UCSD-AML1 (cell line): Measurements from ENCODE around the gene SLC22A7.

Experiments
- DNase-seq: peaks from one replicate; lab custom pipeline; 2025; ENCODE audit not compliant: unreplicated experiment; lab: John Stamatoyannopoulos, UW

Gene SLC22A7

DNA sequence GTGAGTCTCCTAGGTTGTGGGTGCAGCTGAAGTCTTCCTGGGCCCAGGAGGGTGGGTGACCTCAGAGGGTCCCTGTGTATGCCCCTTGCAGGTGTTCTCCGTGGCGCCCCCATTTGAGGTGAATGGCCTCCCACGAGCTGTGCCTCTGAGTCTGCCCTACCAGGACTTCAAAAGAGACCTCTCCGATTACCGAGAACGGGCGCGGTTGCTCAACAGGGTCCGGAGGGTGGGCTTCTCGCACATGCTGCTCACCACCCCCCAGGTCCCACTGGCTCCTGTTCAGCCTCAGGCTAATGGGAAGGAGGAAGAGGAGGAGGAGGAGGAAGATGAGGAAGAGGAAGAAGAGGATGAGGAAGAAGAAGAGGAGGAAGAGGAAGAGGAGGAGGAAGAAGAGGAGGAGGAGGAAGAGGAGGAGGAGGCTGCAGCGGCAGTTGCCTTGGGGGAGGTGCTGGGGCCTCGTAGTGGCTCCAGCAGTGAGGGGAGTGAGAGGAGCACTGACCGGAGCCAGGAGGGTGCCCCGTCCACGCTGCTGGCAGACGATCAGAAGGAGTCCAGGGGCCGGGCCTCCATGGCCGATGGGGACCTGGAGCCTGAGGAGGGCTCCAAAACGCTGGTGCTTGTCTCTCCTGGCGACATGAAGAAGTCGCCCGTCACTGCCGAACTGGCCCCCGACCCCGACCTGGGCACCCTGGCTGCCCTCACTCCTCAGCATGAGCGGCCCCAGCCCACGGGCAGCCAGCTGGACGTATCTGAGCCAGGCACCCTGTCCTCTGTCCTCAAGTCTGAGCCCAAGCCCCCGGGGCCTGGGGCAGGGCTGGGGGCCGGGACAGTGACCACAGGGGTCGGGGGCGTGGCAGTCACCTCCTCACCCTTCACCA is 15.2 kb upstream of the SLC22A7 start:
- no peak for DNase-seq

DNA sequence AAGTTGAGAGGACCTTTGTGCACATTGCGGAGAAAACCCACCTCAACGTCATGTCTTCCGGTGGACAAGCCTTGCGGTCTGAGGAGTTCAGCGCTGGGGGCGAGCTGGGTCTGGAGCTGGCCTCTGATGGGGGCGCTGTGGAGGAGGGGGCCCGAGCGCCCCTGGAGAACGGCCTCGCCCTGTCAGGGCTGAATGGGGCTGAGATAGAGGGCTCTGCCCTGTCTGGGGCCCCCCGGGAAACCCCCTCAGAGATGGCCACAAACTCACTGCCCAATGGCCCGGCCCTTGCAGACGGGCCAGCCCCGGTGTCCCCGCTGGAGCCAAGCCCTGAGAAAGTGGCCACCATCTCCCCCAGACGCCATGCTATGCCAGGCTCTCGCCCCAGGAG is 14.6 kb upstream of the SLC22A7 start:
- no peak for DNase-seq

DNA sequence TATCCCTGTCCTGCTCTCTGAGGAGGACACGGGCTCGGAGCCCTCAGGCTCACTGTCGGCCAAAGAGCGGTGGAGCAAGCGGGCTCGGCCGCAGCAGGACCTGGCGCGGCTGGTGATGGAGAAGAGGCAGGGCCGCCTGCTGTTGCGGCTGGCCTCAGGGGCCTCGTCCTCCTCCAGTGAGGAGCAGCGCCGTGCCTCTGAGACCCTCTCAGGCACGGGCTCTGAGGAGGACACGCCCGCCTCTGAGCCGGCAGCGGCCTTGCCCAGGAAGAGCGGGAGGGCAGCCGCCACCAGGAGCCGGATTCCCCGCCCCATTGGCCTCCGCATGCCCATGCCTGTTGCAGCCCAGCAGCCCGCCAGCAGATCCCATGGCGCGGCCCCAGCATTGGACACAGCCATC is 14.2 kb upstream of the SLC22A7 start:
- no peak for DNase-seq

DNA sequence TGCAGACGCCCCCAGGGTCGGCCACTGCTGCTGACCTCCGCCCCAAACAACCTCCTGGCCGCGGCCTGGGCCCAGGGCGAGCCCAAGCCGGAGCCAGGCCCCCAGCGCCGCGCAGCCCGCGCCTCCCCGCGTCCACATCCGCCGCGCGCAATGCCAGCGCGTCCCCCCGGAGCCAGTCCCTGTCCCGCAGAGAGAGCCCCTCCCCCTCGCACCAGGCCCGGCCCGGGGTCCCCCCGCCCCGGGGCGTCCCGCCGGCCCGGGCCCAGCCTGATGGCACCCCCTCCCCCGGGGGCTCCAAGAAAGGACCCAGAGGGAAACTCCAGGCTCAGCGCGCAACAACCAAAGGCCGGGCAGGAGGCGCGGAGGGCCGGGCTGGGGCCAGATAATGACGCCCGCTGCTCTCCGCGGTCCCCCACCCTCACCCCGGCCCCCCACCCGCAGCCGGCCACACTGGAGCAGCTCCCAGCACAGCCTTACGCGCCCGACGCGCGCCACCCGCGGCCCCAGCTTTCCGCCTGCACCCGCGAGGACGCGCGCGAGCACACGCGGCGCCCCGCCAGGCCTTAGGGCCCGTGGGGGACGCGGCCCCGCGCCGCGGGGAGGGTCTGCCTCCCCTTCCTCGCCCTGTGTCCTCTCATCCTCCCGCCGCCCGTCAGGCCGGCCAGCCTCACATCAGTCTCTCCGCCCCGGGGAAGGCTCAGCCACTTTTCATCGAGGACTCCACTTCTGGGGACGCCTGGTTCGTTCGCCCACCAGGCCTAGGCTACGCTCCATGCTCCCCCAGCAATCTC is 12.9 kb upstream of the SLC22A7 start:
- no peak for DNase-seq

DNA sequence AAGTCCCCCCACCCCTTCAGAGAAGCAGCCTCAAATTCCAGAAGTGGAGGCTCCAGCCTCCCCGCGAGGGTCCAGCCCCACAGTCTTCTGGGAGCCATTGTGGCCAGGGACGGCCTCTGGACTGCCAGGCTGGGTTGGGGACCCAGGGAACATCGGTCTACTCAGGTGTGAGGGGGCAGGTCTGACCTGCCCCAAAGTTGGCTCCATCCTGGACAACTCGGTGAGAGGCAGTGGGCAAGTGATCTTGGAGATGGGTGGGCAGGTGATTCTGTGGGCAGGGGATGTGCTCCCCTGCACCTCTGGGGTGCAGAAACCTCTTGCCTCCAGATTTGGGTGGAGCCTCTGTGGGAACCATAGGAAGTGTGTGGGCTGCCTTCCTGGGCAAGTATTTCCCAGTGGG is 12.2 kb upstream of the SLC22A7 start:
- no peak for DNase-seq

DNA sequence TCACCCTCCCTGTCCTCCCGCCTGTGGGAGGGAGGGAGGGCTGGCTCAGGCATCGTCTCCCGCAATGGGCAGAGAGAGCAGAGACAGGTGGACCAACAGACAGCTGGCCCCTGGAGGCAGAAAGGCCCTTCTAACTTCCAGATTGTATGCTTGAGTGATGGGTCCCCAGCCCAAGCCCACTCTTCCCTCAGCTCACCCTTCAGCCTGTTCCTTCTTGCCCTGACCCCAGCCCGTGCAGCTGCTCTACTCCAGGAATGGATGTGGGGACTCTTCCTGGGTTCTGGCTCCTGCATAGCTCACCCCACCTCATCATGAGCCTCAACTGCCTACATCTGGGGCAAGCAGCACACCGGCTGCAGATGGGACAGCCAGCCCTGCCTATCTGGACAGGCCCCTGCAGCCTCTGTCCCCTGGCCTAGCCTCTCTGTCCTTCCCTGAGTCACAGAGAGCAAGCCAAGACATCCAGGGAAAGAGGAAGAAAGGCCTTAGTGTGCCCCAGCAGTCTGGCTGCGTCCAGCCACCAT is 11.5 kb upstream of the SLC22A7 start:
- no peak for DNase-seq

DNA sequence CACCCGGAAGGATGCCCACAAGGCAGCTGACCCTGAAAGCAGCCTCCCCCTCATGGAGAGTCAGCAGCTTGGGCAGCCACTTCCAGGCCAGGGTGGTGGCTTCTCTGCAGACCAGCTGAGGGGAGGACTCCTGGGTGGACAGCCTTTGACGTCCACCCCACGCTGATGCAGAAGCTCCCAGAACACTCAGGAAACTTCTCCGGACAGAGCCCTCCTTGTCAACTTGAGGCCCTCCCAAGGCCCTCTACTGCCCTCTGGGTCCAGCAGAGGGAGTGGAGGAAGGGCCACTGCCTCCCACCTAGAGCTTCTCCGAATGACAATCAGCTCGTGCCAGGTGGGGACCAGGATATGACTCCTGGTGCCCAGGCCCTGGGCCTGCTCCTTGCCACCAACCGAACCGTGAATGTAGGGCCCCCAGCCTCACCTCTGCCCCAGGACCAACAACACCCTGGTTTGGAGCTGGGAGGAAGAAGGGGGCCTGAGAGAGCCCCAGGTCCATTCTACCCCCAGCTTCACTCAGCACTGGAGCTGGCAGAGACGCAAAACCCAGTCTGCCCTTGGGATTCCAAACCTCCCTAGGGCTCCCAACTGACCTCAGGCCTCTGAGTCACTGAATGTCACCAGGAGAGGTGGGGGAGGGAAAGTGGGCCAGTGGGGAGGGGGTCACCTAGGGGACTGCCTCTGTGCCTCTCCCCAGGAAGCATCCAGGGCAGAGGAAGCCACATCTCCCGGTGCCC is 10.9 kb upstream of the SLC22A7 start:
- peak; percentile 28 for DNase-seq

DNA sequence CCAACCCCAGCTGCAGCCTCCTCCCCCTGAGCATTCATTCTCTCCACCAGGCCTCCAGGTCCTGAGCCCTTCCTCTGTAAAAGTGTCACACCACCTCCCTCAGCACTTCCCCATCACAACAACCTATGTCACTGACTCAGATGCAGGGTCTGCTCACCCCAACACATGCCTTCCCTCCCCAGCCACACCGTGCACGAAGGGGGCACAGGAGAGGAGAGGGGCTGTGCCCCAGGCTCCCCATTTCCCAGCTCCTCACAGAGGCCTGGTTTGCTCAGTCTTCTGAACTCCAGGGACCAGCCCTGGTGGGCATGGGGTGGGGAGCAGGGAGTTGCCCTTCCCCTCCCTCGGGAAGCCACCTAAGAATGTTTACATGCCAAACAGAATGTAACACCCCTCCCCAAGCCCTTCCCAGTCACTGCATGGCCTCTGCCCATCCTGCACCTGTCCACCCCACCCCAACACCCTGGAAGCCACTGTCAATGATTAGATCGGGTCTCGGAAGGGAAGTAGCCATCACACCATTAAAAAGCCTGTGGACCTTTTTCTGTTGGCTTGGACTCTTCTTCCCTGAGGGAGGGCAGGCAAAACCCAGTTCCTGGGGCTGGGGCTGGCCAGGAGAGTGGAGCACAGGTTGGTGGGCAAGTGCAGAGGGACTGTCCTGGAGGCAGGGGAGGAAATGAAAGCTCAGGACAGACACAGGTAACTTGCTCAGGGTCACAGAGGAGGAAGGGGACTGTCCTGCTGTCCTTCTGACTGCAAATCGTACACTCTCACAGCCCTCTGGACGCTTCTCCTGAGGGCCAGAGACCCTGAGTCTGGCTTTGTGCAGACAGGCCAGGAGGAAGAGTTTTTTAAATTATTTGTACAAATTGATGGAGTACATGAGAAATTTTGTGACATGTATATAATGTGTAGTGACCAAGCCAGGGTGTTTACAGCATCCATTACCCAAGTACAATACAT is 10.1 kb upstream of the SLC22A7 start:
- DNase-seq, result no peak

DNA sequence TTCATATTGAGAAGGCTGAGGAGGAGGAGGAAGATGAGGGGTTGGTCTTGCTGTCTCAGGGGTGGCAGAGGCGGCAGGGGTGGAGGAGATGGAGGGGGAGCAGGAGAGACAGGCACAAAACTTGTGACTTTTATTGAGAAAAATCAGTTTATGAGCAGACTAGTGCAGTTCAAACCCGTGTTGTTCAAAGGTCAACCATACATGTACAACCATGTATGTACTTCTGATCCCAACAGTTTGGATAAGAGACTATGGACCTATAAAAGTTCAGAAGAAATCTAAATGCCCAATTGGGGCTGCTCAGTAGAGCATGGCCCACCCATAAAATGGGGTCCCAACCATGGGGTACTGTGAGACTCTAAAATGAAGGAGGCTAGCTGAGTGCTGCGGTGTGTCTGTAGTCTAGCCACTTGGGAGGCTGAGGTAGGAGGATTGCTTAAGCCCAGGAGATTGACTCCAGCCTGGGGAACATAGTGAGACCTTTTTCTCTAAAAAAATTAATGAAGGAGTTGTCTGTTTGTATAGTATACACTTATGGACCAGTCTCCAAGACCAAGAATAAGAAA is 7.6 kb upstream of the SLC22A7 start:
- no peak for DNase-seq

DNA sequence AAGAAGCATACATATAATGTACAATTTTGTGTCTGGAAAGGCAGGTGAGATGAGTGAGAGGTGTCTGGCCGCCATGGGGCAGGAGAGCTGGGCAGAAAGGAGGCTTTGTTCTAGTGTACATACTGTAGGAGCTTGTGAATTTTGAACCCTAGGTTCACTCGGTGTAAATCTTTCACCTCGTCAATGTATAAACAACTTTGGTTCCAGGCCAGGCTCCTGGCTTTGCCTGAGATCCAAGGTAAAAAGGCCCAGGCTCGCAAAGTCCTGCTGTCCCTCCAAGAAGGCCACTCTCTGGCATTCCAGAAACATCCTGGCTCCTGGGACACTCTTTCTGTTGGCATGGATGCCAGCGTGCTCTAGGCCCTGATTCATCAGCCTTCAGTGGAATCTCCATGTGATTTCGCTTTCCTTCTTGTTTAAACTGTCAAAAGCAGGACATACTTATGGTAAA is 7.1 kb upstream of the SLC22A7 start:
- no peak for DNase-seq

DNA sequence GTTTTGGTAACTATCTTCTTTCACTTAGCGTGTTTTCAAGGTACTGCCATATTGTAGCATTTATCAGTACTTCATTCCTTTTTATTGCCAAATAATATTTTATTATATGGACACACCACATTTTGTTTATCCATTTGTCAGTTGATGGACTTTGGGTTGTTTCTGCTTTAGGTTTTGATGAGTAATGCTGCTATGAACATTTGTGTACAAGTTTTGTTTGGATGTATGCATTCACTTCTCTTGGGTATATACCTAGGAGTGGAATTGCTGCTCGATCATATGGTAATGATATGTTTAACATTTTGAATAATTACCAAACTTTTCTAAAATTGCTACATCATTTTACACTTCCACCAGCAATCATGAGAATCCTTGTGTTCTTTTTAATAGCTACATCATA is 6.4 kb upstream of the SLC22A7 start:
- no peak for DNase-seq

DNA sequence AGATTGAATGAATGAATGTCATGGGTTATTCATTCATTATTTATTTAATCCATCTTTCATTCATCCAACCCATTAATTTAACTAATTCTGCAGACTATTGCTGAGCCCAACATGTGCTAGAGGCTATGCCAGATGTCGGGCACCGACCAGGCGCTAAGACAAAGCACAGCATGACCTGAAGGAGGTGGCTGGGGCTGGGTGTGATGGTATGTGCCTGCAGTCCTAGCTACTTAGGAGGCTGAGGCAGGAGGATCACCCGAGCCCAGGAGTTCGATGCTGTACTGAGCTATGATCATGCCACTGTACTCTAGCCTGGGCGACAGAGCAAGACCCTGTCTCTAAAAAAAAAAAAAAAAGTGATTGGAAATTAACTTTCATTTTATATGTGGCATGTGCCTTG is 5.7 kb upstream of the SLC22A7 start:
- DNase-seq, result no peak

DNA sequence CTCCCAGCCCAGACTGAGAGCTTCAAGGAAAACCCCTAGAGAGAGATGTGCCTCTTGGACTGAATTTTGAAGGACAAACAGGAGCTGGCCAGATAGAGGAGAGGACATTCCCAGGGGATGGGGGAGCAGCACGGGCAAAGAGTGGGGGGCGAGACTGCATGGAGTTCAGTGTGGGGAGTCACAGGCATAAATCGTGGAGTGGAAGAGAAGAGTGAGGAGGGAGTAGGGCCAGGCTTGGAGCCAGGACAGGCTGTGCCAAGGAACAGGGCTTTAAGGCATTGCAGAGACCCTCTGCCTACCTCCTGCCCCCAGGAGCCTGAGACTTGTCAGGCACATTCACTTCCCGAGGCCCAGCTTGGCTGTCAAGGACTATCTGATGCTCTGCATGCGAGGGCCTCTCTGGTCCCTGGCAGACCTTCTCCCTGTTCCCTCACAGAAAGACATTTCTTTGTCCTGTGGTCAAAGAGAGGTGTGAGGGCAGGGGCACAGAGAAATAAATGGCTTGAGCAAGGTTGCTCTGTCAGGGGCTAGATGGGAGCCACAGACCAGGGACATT is 5.2 kb upstream of the SLC22A7 start:
- DNase-seq, result no peak

DNA sequence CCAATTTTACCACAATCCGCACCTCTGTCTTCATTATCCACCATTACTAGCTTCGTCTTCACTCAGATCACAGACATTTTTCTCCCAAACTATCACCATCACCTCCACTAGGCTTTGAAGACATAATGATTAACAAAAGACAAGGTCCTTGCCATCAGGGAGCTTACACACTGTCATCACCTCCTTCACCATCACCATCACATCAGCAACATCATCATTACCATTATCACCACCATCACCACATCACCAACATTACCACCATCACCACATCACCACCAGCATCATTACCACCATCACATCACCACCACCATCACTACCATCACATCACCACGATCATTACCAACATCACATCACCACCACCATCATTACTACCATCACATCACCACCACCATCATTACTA is 4.4 kb upstream of the SLC22A7 start:
- no peak for DNase-seq

DNA sequence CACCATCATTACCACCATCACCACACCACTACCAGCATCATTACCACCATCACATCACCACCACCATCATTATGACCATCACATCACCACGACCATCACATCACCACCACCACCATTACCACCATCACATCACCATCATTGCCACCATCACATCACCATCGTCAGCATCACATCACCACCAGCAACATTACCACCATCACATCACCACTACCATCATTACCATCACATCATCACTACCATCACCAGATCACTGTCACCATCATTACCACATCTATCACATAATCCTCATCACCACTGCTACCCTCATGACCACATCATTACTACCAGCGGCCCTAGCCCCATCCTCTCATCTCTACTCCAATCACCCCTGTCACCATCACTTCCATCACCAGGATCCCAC is 3.5 kb upstream of the SLC22A7 start:
- DNase-seq, result no peak

DNA sequence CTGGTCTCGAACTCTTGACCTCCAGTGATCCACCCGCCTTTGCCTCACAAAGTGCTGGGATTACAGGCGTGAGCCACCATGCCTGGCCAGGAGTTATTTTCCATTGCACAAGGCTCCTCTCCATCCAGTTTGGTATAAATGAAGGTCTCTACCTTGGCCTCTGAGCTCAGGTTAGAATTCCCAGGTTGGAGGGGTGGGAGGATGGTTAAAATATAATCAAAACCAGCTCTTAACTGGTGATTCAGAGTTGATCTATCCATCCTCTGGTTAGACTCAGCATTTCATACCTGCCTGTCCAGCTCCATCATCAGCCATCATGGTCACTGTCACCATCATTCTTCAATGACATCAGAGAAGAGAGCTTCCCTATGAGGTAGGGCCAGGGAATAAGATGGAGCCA is 2.6 kb upstream of the SLC22A7 start:
- no peak for DNase-seq

DNA sequence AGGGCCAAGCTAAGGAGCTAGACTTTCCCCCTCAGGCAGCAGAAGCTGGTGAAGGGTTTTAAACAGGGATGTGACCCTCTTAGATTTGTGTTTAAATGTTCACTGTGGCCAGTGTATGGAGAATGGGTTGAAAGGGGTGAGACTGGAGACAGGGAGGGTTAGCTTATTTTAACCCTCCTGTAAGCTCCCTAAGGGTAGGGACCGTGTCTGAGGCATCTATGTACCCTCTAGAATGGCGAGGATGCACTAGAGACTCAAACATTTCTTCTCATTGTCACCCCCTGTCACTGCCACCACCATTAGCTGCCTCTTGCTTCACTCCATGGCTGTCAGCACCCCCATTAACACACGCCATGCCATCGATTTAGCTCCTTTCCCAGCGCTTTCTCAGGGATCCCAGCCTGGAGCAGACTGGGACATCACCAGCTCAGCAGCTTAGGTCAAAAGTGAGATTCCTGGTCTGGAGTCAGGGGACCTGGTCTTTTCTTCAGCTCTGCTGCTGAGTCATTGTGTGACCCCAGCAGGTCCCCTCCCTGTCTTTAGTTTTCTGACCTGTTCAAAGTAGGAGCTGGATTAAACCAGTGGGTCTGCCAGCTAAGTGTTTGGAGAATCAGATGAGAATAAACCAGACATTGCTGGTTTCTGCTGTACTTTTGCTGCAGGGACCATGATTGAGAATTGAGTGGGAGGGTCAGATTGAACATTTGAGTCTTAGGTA is 1.1 kb upstream of the SLC22A7 start:
- no peak for DNase-seq

DNA sequence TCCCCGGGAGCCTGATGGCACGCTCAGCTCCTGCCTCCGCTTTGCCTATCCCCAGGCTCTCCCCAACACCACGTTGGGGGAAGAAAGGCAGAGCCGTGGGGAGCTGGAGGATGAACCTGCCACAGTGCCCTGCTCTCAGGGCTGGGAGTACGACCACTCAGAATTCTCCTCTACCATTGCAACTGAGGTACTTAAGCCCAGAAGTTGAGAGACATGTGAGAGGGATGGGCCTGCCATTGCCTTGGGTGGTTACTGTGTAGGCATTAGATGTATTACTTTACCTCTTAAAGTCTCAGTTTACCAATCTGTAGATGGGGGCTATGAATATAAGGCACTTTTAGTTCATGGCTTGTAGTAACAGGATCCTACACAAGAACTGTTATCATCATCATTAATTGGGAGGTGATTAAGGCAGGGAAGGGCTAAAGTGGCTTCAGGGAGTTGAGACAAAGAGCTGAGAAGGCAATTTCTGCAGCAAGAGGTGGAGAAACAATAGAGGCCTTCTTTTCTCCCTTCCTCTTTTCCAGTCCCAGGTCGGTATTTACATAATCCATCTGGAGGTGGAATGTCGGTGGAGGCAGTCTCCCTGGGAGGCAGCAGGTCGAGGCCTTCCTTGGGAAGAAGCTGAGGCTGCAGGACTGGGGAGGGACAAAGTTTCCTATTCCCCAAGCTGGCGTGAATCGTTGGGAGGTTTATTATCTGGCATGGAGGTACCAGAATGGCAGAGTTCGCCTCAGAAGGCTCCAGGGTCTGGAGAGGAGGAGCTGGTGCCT is 691 bp downstream of the SLC22A7 start:
- DNase-seq, result no peak
